DOHH2 (cell line): ENCODE data around the gene PCNX2.

ENCODE experiments used
- EZH2phosphoT487 ChIP-seq: fragments of 200-600 bp; sonication (generic); IDR thresholded peaks from 2 replicates; pipeline ENCODE4 v1.6.1; 2017; ENCODE audit warnings: borderline replicate concordance, mild to moderate bottlenecking, antibody characterized with exemption, low read length, moderate library complexity, mixed read lengths
- TF ChIP-seq, protein P1 (sequence below): fragments of 200-600 bp; sonication (generic); IDR thresholded peaks from one replicate; pipeline ENCODE4 v1.5.1; 2014; ENCODE audit warnings: antibody characterized with exemption, mild to moderate bottlenecking, low read depth, low read length; ENCODE audit not compliant: poor library complexity, severe bottlenecking

DNA sequence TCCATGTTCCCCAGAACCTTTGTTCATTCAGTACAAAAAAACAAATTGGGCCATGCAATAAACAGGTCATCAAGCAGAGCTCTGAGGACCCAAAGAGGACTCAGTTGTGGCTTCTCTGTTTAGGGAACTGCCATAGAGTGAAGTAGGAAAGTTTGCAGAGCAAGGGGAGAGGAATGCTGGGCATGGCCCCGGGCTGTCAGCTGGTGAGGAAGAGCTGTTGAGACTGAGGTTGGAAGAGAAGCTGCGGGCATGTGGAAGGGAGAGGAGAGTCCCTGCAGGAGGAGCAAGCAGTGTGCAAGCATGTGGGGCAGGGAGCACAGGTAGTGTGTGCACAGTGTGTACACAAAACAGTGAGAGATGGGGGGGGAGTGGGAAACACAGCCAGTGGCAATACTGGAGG, 273.3 kb downstream of the PCNX2 start:
- TF ChIP-seq, protein P1, sequence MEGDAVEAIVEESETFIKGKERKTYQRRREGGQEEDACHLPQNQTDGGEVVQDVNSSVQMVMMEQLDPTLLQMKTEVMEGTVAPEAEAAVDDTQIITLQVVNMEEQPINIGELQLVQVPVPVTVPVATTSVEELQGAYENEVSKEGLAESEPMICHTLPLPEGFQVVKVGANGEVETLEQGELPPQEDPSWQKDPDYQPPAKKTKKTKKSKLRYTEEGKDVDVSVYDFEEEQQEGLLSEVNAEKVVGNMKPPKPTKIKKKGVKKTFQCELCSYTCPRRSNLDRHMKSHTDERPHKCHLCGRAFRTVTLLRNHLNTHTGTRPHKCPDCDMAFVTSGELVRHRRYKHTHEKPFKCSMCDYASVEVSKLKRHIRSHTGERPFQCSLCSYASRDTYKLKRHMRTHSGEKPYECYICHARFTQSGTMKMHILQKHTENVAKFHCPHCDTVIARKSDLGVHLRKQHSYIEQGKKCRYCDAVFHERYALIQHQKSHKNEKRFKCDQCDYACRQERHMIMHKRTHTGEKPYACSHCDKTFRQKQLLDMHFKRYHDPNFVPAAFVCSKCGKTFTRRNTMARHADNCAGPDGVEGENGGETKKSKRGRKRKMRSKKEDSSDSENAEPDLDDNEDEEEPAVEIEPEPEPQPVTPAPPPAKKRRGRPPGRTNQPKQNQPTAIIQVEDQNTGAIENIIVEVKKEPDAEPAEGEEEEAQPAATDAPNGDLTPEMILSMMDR, result no peak
- TF ChIP-seq EZH2phosphoT487, result no peak
